ENCODE measurements around the gene NR1I2.

Gene NR1I2

DNA sequence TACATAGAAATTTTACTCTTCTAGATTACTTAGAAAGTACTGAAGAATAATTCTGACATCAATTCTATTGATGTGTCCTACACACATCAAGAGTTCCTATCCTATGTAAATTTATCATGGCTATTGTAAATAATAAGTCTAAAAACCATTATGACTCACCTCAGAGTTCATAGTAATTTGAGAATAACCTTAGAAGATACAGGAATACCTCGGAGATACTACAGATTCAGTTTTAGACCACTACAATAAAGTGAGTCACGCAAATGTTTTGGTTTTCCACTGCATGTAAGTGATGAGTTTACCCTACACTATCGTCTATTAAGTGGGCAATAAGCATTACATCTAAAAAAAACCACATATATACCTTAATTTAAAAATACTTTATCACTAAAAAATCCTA lies 74.8 kb downstream of the NR1I2 start:
- H3K36me3 ChIP-seq (ENCODE audit: control insufficient read depth in 4 of 4, insufficient read depth in 4 of 4, low read length in 3 of 4) = peaks cover 9 to 46% (median 33%) of the 10 kb centered on the region in 4 experiments
- peaks cover 3 to 26% (median 5%) of the 10 kb centered on the region in 5 experiments for H3K9me3 ChIP-seq (ENCODE audit: control extremely low read depth in 1 of 5, control insufficient read depth in 4 of 5, insufficient read depth in 2 of 5, low read depth in 1 of 5, low read length in 4 of 5)
- CTCF ChIA-PET = no interaction called here
- no peaks in the 10 kb centered on the region for H3K4me1 ChIP-seq (ENCODE audit: control extremely low read depth in 1 of 4, control insufficient read depth in 4 of 4, insufficient read depth in 4 of 4, low read length in 3 of 4)
- H3K27ac ChIP-seq (ENCODE audit: insufficient read depth in 1 of 2, low read depth in 1 of 2, low read length in 2 of 2, poor library complexity in 1 of 2, severe bottlenecking in 2 of 2) = no peak overlapping the region
- H3K27me3 ChIP-seq (replicated peaks in 2 of 5; ENCODE audit: control insufficient read depth in 4 of 5, insufficient read depth in 5 of 5, low read length in 4 of 5) = no peaks in the 10 kb centered on the region
- 100% methylated on average over 2 of the region's 3 CpGs for WGBS (ENCODE audit: insufficient coverage)
- no peak for DNase-seq
- POLR2A ChIA-PET = no interaction called here
- no peak overlapping the region for H3K4me3 ChIP-seq (ENCODE audit: control insufficient read depth in 1 of 7, extremely low read depth in 1 of 7, insufficient read depth in 4 of 7, low read depth in 2 of 7, low read length in 6 of 7)

GRCh38 chr3:119858957-119859356 lies 77.1 kb downstream of the NR1I2 start:
- WGBS (ENCODE audit: insufficient coverage) = no CpG with 5 or more reads among the region's 2 CpGs
- no peak overlapping the region for H3K4me3 ChIP-seq (ENCODE audit: control insufficient read depth in 1 of 7, extremely low read depth in 1 of 7, insufficient read depth in 4 of 7, low read depth in 2 of 7, low read length in 6 of 7)
- DNase-seq = no peak
- H3K27ac ChIP-seq (ENCODE audit: insufficient read depth in 1 of 2, low read depth in 1 of 2, low read length in 2 of 2, poor library complexity in 1 of 2, severe bottlenecking in 2 of 2) = no peak overlapping the region
- H3K4me1 ChIP-seq (ENCODE audit: control extremely low read depth in 1 of 4, control insufficient read depth in 4 of 4, insufficient read depth in 4 of 4, low read length in 3 of 4) = no peaks in the 10 kb centered on the region
- peaks cover 3 to 26% (median 5%) of the 10 kb centered on the region in 5 experiments for H3K9me3 ChIP-seq (ENCODE audit: control extremely low read depth in 1 of 5, control insufficient read depth in 4 of 5, insufficient read depth in 2 of 5, low read depth in 1 of 5, low read length in 4 of 5)
- POLR2A ChIA-PET = no interaction called here
- peaks cover 18 to 60% (median 45%) of the 10 kb centered on the region in 4 experiments for H3K36me3 ChIP-seq (ENCODE audit: control insufficient read depth in 4 of 4, insufficient read depth in 4 of 4, low read length in 3 of 4)
- no peaks in the 10 kb centered on the region for H3K27me3 ChIP-seq (replicated peaks in 2 of 5; ENCODE audit: control insufficient read depth in 4 of 5, insufficient read depth in 5 of 5, low read length in 4 of 5)
- CTCF ChIA-PET = interaction anchor here (1.1 to 1.9 kb wide), 5 partner anchors 11 to 47 kb away, joined by 3 to 6 read pairs (median 4); no protein-coding TSS in a partner anchor

DNA sequence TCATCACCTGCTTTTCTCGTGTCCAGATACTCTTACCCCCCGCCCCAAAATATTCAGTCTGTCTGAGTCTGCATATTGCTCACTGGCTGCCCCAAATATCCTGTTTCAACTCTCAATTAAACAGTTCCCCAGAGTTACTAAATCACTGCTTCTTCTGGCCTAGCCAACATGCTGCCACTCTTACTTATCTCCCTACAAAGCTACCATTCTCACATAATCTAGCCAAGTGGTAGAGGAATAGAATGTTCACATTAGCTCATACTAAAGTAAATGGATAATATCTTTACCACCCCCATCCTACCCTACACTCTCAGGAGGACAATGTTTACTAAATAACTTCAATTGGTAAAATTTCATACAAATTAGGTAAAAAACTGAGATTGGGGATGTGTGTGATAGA lies 77.8 kb downstream of the NR1I2 start:
- 100% methylated on average over 2 of the region's 2 CpGs for WGBS (ENCODE audit: insufficient coverage)
- POLR2A ChIA-PET = no interaction called here
- no peak for DNase-seq
- Histone ChIP-seq H3K4me3 (ENCODE audit: control insufficient read depth in 1 of 7, extremely low read depth in 1 of 7, insufficient read depth in 4 of 7, low read depth in 2 of 7, low read length in 6 of 7) (no peak overlapping the region), H3K4me1 (ENCODE audit: control extremely low read depth in 1 of 4, control insufficient read depth in 4 of 4, insufficient read depth in 4 of 4, low read length in 3 of 4) (no peaks in the 10 kb centered on the region), H3K9me3 (ENCODE audit: control extremely low read depth in 1 of 5, control insufficient read depth in 4 of 5, insufficient read depth in 2 of 5, low read depth in 1 of 5, low read length in 4 of 5) (peaks cover 3 to 26% (median 5%) of the 10 kb centered on the region in 5 experiments), H3K27me3 (replicated peaks in 2 of 5; ENCODE audit: control insufficient read depth in 4 of 5, insufficient read depth in 5 of 5, low read length in 4 of 5) (no peaks in the 10 kb centered on the region), H3K27ac (ENCODE audit: insufficient read depth in 1 of 2, low read depth in 1 of 2, low read length in 2 of 2, poor library complexity in 1 of 2, severe bottlenecking in 2 of 2) (no peak overlapping the region), H3K36me3 (ENCODE audit: control insufficient read depth in 4 of 4, insufficient read depth in 4 of 4, low read length in 3 of 4) (peaks cover 18 to 60% (median 48%) of the 10 kb centered on the region in 4 experiments)
- CTCF ChIA-PET = interaction anchor here (0.9 to 1.7 kb wide), 2 partner anchors 10 to 28 kb away, joined by 4 to 6 read pairs; no protein-coding TSS in a partner anchor

GRCh38 chr3:119861681-119862080 lies 79.8 kb downstream of the NR1I2 start:
- H3K36me3 ChIP-seq (ENCODE audit: control insufficient read depth in 4 of 4, insufficient read depth in 4 of 4, low read length in 3 of 4) = peaks cover 18 to 54% (median 43%) of the 10 kb centered on the region in 4 experiments
- no CpG with 5 or more reads among the region's 2 CpGs for WGBS (ENCODE audit: insufficient coverage)
- ChIA-PET CTCF (no interaction called here), POLR2A (no interaction called here)
- no peak for DNase-seq
- H3K27ac ChIP-seq (ENCODE audit: insufficient read depth in 1 of 2, low read depth in 1 of 2, low read length in 2 of 2, poor library complexity in 1 of 2, severe bottlenecking in 2 of 2) = no peak overlapping the region
- H3K9me3 ChIP-seq (ENCODE audit: control extremely low read depth in 1 of 5, control insufficient read depth in 4 of 5, insufficient read depth in 2 of 5, low read depth in 1 of 5, low read length in 4 of 5) = peaks cover 3 to 22% (median 5%) of the 10 kb centered on the region in 5 experiments
- H3K4me1 ChIP-seq (ENCODE audit: control extremely low read depth in 1 of 4, control insufficient read depth in 4 of 4, insufficient read depth in 4 of 4, low read length in 3 of 4) = no peaks in the 10 kb centered on the region
- H3K27me3 ChIP-seq (replicated peaks in 2 of 5; ENCODE audit: control insufficient read depth in 4 of 5, insufficient read depth in 5 of 5, low read length in 4 of 5) = no peaks in the 10 kb centered on the region
- no peak overlapping the region for H3K4me3 ChIP-seq (ENCODE audit: control insufficient read depth in 1 of 7, extremely low read depth in 1 of 7, insufficient read depth in 4 of 7, low read depth in 2 of 7, low read length in 6 of 7)

DNA sequence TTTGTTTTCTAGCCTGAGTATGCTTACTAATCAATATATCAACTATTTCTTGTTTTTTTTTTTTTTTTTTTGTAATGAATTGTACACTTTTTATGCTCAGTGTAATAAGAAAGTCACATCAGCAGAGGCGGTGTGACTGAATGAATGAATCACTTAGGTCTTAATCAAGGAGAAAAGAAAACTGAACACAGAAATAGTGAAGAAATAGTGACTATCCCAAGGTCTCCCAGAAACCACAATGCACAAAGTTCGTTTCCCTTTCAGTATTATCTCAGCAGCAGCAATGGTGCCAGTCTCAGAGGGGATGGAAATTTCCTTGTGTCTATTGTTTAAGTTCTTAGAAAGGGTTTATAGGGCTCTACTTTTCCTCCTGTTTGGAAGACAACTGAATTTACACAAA lies 80.7 kb downstream of the NR1I2 start:
- peaks cover 1 to 13% (median 5%) of the 10 kb centered on the region in 5 experiments for H3K9me3 ChIP-seq (ENCODE audit: control extremely low read depth in 1 of 5, control insufficient read depth in 4 of 5, insufficient read depth in 2 of 5, low read depth in 1 of 5, low read length in 4 of 5)
- no CpG with 5 or more reads among the region's 2 CpGs for WGBS (ENCODE audit: insufficient coverage)
- no peak for DNase-seq
- H3K4me1 ChIP-seq (ENCODE audit: control extremely low read depth in 1 of 4, control insufficient read depth in 4 of 4, insufficient read depth in 4 of 4, low read length in 3 of 4) = no peaks in the 10 kb centered on the region
- H3K27me3 ChIP-seq (replicated peaks in 2 of 5; ENCODE audit: control insufficient read depth in 4 of 5, insufficient read depth in 5 of 5, low read length in 4 of 5) = no peaks in the 10 kb centered on the region
- no peak overlapping the region for H3K27ac ChIP-seq (ENCODE audit: insufficient read depth in 1 of 2, low read depth in 1 of 2, low read length in 2 of 2, poor library complexity in 1 of 2, severe bottlenecking in 2 of 2)
- no peak overlapping the region for H3K4me3 ChIP-seq (ENCODE audit: control insufficient read depth in 1 of 7, extremely low read depth in 1 of 7, insufficient read depth in 4 of 7, low read depth in 2 of 7, low read length in 6 of 7)
- CTCF ChIA-PET = interaction anchor here (1.1 kb wide), 1 partner anchor 14 kb away, joined by 3 read pairs; no protein-coding TSS in a partner anchor
- POLR2A ChIA-PET = no interaction called here
- peaks cover 18 to 45% (median 37%) of the 10 kb centered on the region in 4 experiments for H3K36me3 ChIP-seq (ENCODE audit: control insufficient read depth in 4 of 4, insufficient read depth in 4 of 4, low read length in 3 of 4)

GRCh38 chr3:119864476-119864875 lies 82.6 kb downstream of the NR1I2 start:
- H3K27me3 ChIP-seq (replicated peaks in 2 of 5; ENCODE audit: control insufficient read depth in 4 of 5, insufficient read depth in 5 of 5, low read length in 4 of 5) = no peaks in the 10 kb centered on the region
- no peak for DNase-seq
- ChIA-PET POLR2A (no interaction called here), CTCF (no interaction called here)
- peaks cover 0 to 5% (median 2%) of the 10 kb centered on the region in 4 experiments for H3K4me1 ChIP-seq (ENCODE audit: control extremely low read depth in 1 of 4, control insufficient read depth in 4 of 4, insufficient read depth in 4 of 4, low read length in 3 of 4)
- H3K36me3 ChIP-seq (ENCODE audit: control insufficient read depth in 4 of 4, insufficient read depth in 4 of 4, low read length in 3 of 4) = peaks cover 11 to 34% (median 23%) of the 10 kb centered on the region in 4 experiments
- 98% methylated on average over 5 of the region's 7 CpGs for WGBS (ENCODE audit: insufficient coverage)
- no peak overlapping the region for H3K4me3 ChIP-seq (ENCODE audit: control insufficient read depth in 1 of 7, extremely low read depth in 1 of 7, insufficient read depth in 4 of 7, low read depth in 2 of 7, low read length in 6 of 7)
- peaks cover 0 to 1% (median 0%) of the 10 kb centered on the region in 5 experiments for H3K9me3 ChIP-seq (ENCODE audit: control extremely low read depth in 1 of 5, control insufficient read depth in 4 of 5, insufficient read depth in 2 of 5, low read depth in 1 of 5, low read length in 4 of 5)
- no peak overlapping the region for H3K27ac ChIP-seq (ENCODE audit: insufficient read depth in 1 of 2, low read depth in 1 of 2, low read length in 2 of 2, poor library complexity in 1 of 2, severe bottlenecking in 2 of 2)

Measured in common myeloid progenitor, CD34-positive (primary cell).